Esophagus muscularis mucosa (tissue), 4 donors: Measurements from ENCODE around the gene CCNJL. TPM values are rescaled to one million over a fixed set of nuclear protein-coding genes. Genes with fewer than 3 reads are reported as not detected.

ENCODE experiments used
- DNase-seq: peaks from one replicate; pipeline ENCODE4 v3.0.0-alpha.2; 2017; ENCODE audit errors: extremely low spot score
- H3K27ac ChIP-seq, 4 donors: fragments of 200-600 bp; sonication (generic); replicated peaks in 1 of 4; 1 replicate in 3 of 4; 2 replicates in 1 of 4; pipeline ENCODE4 v1.5.1; 2016 to 2019; ENCODE audit warnings: mild to moderate bottlenecking in 1 of 4
- H3K27me3 ChIP-seq, 4 donors: fragments of 200-600 bp; sonication (generic); one replicate each; pipeline versions ENCODE4 v1.5.1 to v1.6.0; 2016 to 2019
- H3K36me3 ChIP-seq, 4 donors: fragments of 200-600 bp; sonication (generic); one replicate each; pipeline ENCODE4 v1.5.1; 2016 to 2019
- H3K4me1 ChIP-seq, 4 donors: fragments of 200-600 bp; sonication (generic); one replicate each; pipeline ENCODE4 v1.5.1; 2016 to 2019
- H3K4me3 ChIP-seq, 4 donors: fragments of 200-600 bp; sonication (generic); 1 replicate in 2 of 4; 2 replicates in 2 of 4; pipeline ENCODE4 v1.5.1; 2016 to 2019; ENCODE audit warnings: mild to moderate bottlenecking in 4 of 4, moderate library complexity in 1 of 4
- H3K9me3 ChIP-seq, 4 donors: fragments of 200-600 bp; sonication (generic); 1 replicate in 3 of 4; 2 replicates in 1 of 4; pipeline ENCODE4 v1.5.1; 2016 to 2019
- EP300 ChIP-seq: sonication (generic); formaldehyde crosslinking; IDR thresholded peaks from one replicate; pipeline ENCODE4 v1.6.1; 2017; ENCODE audit warnings: antibody characterized with exemption
- POLR2A ChIP-seq: fragments of 450-650 bp; IDR thresholded peaks from one replicate; pipeline ENCODE4 v1.6.1; 2017; ENCODE audit warnings: antibody characterized with exemption, moderate library complexity, mild to moderate bottlenecking, low read depth
- POLR2AphosphoS5 ChIP-seq, 2 donors: sonication (generic); formaldehyde crosslinking; IDR thresholded peaks; one replicate each; pipeline ENCODE4 v1.6.1; 2017; ENCODE audit warnings: antibody characterized with exemption in 2 of 2
- WGBS: methylation state at CpG from one replicate; pipeline ENCODE4 v1.1.5; 2018; 5-methylcytosine and 5-hydroxymethylcytosine counted together
- intact Hi-C: fragments of 100-400 bp; cut with DNase I; formaldehyde crosslinking; loops from one replicate; pipeline ENCODE4 v1.15.1; 2023
- total RNA-seq, 4 donors: library from RNA; depleted of rRNA; stranded (reverse); fragments of >200 nt; gene quantifications; one replicate each; pipeline versions ENCODE4 v1.1.0 to v1.2.1, GENCODE V29; 2016
- TF ChIP-seq, protein P1 (sequence below), 3 experiments: fragments of 200-600 bp in 2 of 3; fragments of 450-650 bp in 1 of 3; sonication (generic) in 2 of 3; IDR thresholded peaks; one replicate each; pipeline ENCODE4 v1.5.1; 2017 to 2019; ENCODE audit warnings: antibody characterized with exemption in 3 of 3, mild to moderate bottlenecking in 2 of 3, moderate library complexity in 1 of 3

Gene CCNJL
- total RNA-seq, 4 donors from 2014 or later = 0.83 to 2.5 (median 1.3) TPM

DNA sequence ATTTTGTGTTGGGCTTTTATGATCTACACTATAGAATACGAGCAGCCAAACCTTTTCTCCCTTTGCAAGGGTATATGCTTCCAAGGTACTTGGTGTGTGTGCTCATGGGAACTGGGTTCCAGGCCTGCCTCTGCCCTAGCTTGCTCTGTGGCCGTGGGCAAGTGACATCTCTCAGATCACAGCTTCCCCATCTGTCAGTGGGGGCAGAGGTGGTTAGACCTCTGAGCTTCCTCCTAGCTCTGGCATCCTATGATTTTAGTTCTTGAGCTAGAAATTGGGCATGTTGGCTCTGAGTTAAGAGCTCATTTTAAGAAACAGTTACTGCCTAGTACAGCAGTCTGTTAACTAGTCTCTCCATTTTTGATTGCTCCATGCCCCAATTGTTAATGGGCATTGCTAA is 12.5 kb upstream of the CCNJL start:
- intact Hi-C loops = no loop called here
- no peak for TF ChIP-seq EP300
- TF ChIP-seq, protein P1, sequence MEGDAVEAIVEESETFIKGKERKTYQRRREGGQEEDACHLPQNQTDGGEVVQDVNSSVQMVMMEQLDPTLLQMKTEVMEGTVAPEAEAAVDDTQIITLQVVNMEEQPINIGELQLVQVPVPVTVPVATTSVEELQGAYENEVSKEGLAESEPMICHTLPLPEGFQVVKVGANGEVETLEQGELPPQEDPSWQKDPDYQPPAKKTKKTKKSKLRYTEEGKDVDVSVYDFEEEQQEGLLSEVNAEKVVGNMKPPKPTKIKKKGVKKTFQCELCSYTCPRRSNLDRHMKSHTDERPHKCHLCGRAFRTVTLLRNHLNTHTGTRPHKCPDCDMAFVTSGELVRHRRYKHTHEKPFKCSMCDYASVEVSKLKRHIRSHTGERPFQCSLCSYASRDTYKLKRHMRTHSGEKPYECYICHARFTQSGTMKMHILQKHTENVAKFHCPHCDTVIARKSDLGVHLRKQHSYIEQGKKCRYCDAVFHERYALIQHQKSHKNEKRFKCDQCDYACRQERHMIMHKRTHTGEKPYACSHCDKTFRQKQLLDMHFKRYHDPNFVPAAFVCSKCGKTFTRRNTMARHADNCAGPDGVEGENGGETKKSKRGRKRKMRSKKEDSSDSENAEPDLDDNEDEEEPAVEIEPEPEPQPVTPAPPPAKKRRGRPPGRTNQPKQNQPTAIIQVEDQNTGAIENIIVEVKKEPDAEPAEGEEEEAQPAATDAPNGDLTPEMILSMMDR (IDR thresholded peaks at IDR 0.05) = no peak
- no peak for TF ChIP-seq POLR2A
- no peak for TF ChIP-seq POLR2AphosphoS5 (IDR thresholded peaks at IDR 0.05)

DNA sequence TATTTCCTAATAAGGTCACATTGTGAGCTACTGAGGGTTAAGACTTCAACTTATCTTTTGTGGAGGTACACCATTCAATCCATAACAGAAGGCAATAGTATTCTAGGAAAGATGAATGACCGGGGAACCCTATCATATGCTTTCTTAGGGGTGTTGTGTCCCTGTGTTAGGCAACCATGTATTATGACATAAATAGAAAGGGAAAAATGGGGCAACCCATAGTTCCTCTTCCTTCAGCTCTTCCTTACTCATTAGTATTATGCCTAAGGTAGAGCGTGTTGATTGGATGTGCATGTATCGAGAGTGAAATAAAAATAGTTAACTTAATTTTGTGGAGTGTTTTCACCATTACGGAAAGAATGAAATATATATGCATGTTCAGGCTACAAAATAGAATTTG is 6.0 kb upstream of the CCNJL start:
- DNase-seq = no peak
- H3K27ac ChIP-seq = no peak overlapping the region
- peaks cover 0 to 18% (median 0%) of the 10 kb centered on the region in 4 donors for H3K27me3 ChIP-seq
- no peak overlapping the region for H3K4me3 ChIP-seq
- intact Hi-C loops = no loop called here
- no peaks in the 10 kb centered on the region for H3K36me3 ChIP-seq
- TF ChIP-seq EP300 (no peak), POLR2AphosphoS5 (IDR thresholded peaks at IDR 0.05) (no peak), POLR2A (no peak)
- TF ChIP-seq, protein P1 (IDR thresholded peaks at IDR 0.05) = no peak
- no peaks in the 10 kb centered on the region for H3K4me1 ChIP-seq
- WGBS = 88% methylated on average over 4 of the region's 4 CpGs
- H3K9me3 ChIP-seq = no peaks in the 10 kb centered on the region

More for the DNA sequence above, 12.5 kb upstream of the CCNJL start:
- peaks cover 0 to 5% (median 0%) of the 10 kb centered on the region in 4 donors for H3K9me3 ChIP-seq
- no peak overlapping the region for H3K4me3 ChIP-seq
- 85% methylated on average over 2 of the region's 2 CpGs for WGBS
- H3K4me1 ChIP-seq = no peaks in the 10 kb centered on the region
- no peak overlapping the region for H3K27ac ChIP-seq
- no peaks in the 10 kb centered on the region for H3K36me3 ChIP-seq
- peaks cover 0 to 12% (median 0%) of the 10 kb centered on the region in 4 donors for H3K27me3 ChIP-seq
- DNase-seq = no peak

- no peak overlapping the region for H3K27ac ChIP-seq
- intact Hi-C loops = no loop called here
- no peak for DNase-seq
- peaks cover 0 to 25% (median 3%) of the 10 kb centered on the region in 4 donors for H3K27me3 ChIP-seq
- H3K9me3 ChIP-seq = no peaks in the 10 kb centered on the region
- WGBS = 71% methylated on average over 5 of the region's 5 CpGs
- TF ChIP-seq, protein P1 (IDR thresholded peaks at IDR 0.05) = no peak
- TF ChIP-seq POLR2AphosphoS5 (IDR thresholded peaks at IDR 0.05) (no peak), POLR2A (no peak), EP300 (no peak)
- no peaks in the 10 kb centered on the region for H3K36me3 ChIP-seq
- H3K4me3 ChIP-seq = no peak overlapping the region
- peaks cover 3 to 7% (median 6%) of the 10 kb centered on the region in 4 donors for H3K4me1 ChIP-seq
These were observed 5.1 kb upstream of the CCNJL start for GRCh38 chr5:160317434-160317833.

DNA sequence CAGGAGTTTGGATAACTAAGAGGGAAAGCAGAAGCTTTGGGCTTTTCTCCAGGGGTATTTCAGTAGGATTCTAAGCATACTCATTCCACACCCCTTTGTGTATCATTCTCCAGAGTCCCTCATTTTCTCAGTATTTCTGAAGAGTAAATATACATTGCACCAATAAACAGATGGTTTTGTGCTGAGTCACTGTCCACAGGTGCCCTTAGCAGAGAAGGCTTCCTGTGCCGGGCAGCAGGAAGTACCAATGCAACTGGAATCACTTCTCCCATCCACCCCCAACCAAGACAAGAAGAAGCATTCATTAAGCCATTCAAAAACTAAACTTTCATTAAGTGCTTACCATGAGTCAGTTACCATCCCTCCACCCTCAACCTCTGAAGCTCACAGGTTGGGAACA is 3.6 kb upstream of the CCNJL start:
- Histone ChIP-seq H3K27me3 (peaks cover 0 to 28% (median 5%) of the 10 kb centered on the region in 4 donors), H3K36me3 (no peaks in the 10 kb centered on the region), H3K27ac (no peak overlapping the region), H3K4me1 (peaks cover 9 to 18% (median 17%) of the 10 kb centered on the region in 4 donors), H3K4me3 (no peak overlapping the region), H3K9me3 (no peaks in the 10 kb centered on the region)
- no peak for TF ChIP-seq POLR2A
- TF ChIP-seq, protein P1 (IDR thresholded peaks at IDR 0.05) = no peak
- no peak for TF ChIP-seq EP300
- TF ChIP-seq POLR2AphosphoS5 (IDR thresholded peaks at IDR 0.05) = no peak
- intact Hi-C loops = no loop called here
- 75% methylated on average over 1 of the region's 1 CpG for WGBS
- no peak for DNase-seq
